IPS-18a (cell line): ENCODE results near the gene RAD51.
A peak's percentile ranks its signal among the peaks of the same experiment; 100 is the strongest.
"Not testable (repeated sequence)": the region's sequence is repeated elsewhere in the genome, so short reads cannot be mapped to it uniquely, and the experiment has no call there.

Experiments used
- H3K27ac ChIP-seq: one replicate; pipeline ENCODE4 v1.5.1; 2013; ENCODE audit warnings: low read length
- H3K27me3 ChIP-seq: one replicate; pipeline ENCODE4 v1.6.1; 2013; ENCODE audit warnings: mild to moderate bottlenecking, low read length; ENCODE audit not compliant: control insufficient read depth, insufficient read depth
- H3K36me3 ChIP-seq: one replicate; pipeline ENCODE4 v1.6.1; 2013; ENCODE audit warnings: low read depth, low read length; ENCODE audit not compliant: control insufficient read depth
- H3K4me1 ChIP-seq: one replicate; pipeline ENCODE4 v1.6.1; 2013; ENCODE audit warnings: low read depth, low read length; ENCODE audit not compliant: control insufficient read depth
- H3K4me3 ChIP-seq: one replicate; pipeline ENCODE4 v1.5.1; 2013; ENCODE audit warnings: low read length
- H3K9ac ChIP-seq: one replicate; pipeline ENCODE4 v1.6.1; 2013; ENCODE audit warnings: mild to moderate bottlenecking, low read length, moderate library complexity
- H3K9me3 ChIP-seq: one replicate; pipeline ENCODE4 v1.6.1; 2013; ENCODE audit warnings: low read depth, low read length; ENCODE audit not compliant: control insufficient read depth

Gene RAD51

DNA sequence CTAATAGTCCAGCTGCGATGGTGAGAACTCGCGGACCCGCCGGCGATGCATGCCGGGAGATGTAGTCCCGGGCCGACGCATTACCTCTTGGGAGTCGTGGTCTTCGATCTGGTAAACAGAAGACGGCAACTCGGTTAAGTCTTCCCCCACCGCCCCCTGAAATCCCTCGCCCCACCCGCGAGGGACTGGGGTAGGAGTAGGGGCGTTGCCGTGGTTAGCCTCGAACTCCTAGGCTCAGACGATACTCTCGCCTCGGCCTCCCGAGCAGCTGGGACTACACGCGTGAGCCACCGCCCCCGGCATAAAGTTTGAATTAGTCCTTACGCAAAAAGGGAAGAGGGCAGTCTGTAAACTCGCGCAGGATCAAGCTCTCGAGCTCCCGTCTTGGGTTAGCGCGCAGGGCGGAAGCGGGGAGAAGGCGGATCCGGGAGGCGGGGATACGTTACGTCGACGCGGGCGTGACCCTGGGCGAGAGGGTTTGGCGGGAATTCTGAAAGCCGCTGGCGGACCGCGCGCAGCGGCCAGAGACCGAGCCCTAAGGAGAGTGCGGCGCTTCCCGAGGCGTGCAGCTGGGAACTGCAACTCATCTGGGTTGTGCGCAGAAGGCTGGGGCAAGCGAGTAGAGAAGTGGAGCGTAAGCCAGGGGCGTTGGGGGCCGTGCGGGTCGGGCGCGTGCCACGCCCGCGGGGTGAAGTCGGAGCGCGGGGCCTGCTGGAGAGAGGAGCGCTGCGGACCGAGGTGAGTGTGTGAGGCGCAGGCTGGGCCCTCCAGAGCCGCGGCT, at the start of gene RAD51:
Gene RAD51 (plus strand): TSS at position 487 of the 781 bp plus-strand sequence. CDS start 3,585 bp downstream, outside the sequence.
- Histone ChIP-seq H3K9ac (peak within 1 kb of the TSS; percentile 94), H3K4me3 (peak within 1 kb of the TSS; percentile 81), H3K27ac (peak within 1 kb of the TSS; percentile 73), H3K9me3 (no peaks in the 10 kb centered on the region), H3K4me1 (no peaks in the 10 kb centered on the region), H3K36me3 (peaks cover 10% of the 10 kb centered on the region), H3K27me3 (no peaks in the 10 kb centered on the region)

DNA sequence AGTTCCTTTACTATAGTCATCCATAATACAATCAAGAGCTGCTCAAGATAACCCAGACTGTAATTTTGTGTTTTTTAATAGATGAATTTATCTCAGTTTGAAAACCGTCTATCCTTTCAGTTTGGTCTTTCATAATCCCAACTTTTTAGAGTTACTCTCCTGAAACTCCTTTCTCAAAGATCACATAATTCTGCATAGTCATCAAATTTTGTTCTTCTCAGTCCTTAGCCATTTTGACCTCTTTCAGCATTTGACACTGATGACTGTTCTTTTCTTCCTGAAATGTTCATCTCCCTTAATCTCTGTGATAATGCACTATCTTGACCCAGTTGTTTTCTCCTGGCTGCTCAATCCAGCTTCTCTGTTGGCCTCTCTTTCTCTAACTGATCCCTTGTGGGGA, 47.5 kb upstream of the RAD51 start:
- H3K9me3 ChIP-seq: no peaks in the 10 kb centered on the region
- peaks cover 10% of the 10 kb centered on the region for H3K36me3 ChIP-seq
- no peaks in the 10 kb centered on the region for H3K4me1 ChIP-seq
- H3K27me3 ChIP-seq: no peaks in the 10 kb centered on the region
- H3K9ac ChIP-seq: no peak overlapping the region
- no peak overlapping the region for H3K4me3 ChIP-seq
- H3K27ac ChIP-seq: no peak overlapping the region

DNA sequence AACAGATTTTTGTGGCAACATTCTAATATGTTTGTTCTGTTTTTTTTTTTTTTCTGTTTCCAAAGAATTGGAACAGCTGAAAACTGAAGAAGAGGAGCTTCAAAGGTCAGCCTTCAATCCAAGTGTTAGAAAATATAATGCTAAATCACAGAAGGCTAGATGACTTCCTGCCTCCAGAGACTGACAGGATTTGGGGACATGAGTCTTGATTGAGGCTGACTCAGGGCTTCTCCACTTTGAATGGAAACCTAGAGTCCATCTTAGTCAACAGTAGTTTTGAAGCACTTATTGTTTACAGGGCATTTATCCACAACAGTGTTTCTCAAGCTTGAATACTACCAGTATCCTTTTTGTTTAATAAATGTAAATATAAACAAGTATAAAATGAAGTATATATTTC, 44.5 kb upstream of the RAD51 start:
- H3K9ac ChIP-seq: no peak overlapping the region
- H3K27me3 ChIP-seq: no peaks in the 10 kb centered on the region
- no peaks in the 10 kb centered on the region for H3K9me3 ChIP-seq
- no peaks in the 10 kb centered on the region for H3K4me1 ChIP-seq
- H3K27ac ChIP-seq: no peak overlapping the region
- H3K36me3 ChIP-seq: peaks cover 10% of the 10 kb centered on the region
- H3K4me3 ChIP-seq: no peak overlapping the region

DNA sequence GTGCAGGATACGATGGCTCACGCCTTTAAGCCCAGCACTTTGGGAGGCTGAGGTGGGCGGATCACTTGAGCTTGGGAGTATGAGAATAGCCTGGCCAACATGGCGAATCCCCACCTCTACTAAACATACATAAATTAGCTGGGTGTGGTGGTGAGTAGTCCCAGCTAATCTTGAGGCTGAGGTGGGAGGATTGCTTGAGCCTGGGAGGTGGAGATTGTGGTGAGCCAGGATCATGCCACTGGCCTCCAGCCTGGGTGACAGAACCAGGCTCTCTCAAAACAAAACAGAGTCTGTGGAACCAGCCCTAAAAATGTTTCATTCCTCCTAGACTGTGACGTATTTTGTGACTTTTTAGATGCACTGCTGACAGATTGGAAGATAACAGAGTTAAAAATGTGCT, 34.3 kb upstream of the RAD51 start:
- Histone ChIP-seq H3K9ac (no peak overlapping the region), H3K4me3 (no peak overlapping the region), H3K9me3 (no peaks in the 10 kb centered on the region), H3K27ac (no peak overlapping the region), H3K27me3 (no peaks in the 10 kb centered on the region), H3K36me3 (peaks cover 10% of the 10 kb centered on the region), H3K4me1 (no peaks in the 10 kb centered on the region)

DNA sequence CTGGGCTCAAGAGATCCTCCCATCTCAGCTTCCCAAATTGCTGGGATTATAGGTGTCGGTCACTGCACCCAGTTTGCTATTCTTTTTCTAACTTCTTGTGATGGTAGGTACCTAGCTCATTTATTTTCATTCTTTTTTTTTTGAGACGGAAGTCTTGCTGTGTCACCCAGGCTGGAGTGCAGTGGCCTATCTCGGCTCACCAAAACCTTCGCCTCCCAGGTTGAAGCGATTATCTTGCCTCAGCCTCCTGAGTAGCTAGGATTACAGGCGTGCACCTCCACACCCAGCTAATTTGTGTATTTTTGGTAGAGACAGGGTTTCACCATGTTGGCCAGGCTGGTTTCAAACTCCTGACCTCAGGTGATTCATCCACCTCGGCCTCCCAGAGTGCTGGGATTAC, 30.1 kb upstream of the RAD51 start:
- Histone ChIP-seq H3K27me3 (no peaks in the 10 kb centered on the region), H3K9me3 (no peaks in the 10 kb centered on the region), H3K36me3 (peaks cover 4% of the 10 kb centered on the region), H3K4me3 (no peak overlapping the region), H3K27ac (no peak overlapping the region), H3K9ac (no peak overlapping the region), H3K4me1 (no peaks in the 10 kb centered on the region)

DNA sequence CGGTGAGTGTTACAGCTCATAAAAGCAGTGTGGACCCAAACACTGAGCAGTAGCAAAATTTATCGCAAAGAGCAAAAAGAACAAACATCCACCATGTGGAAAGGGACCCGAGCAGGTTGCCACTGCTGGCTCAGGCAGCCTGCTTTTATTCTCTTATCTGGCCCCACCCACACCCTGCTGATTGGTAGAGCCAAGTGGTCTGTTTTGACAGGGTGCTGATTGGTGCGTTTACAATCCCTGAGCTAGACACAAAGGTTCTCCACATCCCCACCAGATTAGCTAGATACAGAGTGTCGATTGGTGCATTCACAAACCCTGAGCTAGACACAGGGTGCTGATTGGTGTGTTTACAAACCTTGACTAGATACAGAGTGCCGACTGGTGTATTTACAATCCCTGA, 18.7 kb upstream of the RAD51 start:
- not testable (repeated sequence) for H3K4me1 ChIP-seq, H3K4me3 ChIP-seq, H3K27me3 ChIP-seq, H3K27ac ChIP-seq, H3K36me3 ChIP-seq, H3K9me3 ChIP-seq, H3K9ac ChIP-seq

DNA sequence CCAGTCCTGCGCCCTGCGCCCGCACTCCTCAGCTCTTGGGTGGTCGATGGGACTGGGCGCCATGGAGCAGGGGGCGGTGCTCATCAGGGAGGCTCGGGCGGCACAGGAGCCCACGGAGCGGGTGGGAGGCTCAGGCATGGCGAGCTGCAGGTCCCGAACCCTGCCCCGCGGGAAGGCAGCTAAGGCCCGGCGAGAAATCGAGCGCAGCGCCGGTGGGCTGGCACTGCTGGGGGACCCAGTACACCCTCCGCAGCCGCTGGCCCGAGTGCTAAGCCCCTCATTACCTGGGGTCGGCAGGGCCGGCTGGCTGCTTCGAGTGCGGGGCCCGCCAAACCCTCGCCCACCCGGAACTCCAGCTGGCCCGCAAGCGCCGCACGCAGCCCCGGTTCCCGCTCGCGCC, 18.1 kb upstream of the RAD51 start:
- not testable (repeated sequence) for H3K9me3 ChIP-seq, H3K9ac ChIP-seq, H3K4me3 ChIP-seq, H3K27ac ChIP-seq, H3K27me3 ChIP-seq, H3K4me1 ChIP-seq, H3K36me3 ChIP-seq

DNA sequence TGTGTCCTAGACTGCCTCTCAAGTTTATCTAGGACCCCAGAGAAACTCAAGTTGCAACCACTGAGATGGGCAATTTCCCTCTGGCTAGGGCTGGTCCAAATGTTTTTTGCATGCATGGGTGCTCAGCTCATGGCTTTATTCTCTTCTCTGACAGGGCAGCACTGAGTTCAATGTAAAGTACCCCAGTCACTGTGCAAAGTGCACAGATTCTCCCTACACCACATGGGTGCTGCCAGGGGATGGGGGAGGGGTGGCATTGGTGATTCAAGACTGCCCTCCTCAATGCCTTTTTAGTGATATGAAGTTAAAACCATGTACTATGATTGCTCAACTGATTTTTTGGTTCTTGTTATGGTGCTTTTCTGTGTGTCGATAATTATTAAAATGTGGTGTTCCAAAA, 14.8 kb upstream of the RAD51 start:
- Histone ChIP-seq H3K9ac (no peak overlapping the region), H3K27me3 (no peaks in the 10 kb centered on the region), H3K9me3 (no peaks in the 10 kb centered on the region), H3K27ac (no peak overlapping the region), H3K4me1 (no peaks in the 10 kb centered on the region), H3K4me3 (no peak overlapping the region), H3K36me3 (no peaks in the 10 kb centered on the region)

DNA sequence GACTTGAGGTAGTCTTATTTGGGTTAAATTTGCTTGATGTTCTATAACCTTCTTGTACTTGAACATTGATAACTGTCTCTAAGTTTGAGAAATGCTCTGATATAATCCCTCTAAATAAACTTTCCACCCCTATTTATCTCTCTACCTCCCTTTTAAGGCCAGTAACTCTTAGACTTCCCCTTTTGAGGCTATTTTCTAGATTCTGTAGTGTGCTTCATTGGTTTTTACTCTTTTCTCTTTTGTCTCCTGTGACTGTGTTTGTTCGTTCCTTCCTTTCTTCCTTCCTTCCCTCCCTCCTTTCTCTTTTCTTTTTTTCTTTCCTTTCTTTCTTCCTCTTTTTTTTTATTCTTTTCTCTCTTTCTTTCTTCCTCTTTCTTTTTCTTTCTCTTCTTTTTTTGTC, 14.0 kb upstream of the RAD51 start:
- H3K9ac ChIP-seq, H3K4me1 ChIP-seq, H3K27ac ChIP-seq, H3K9me3 ChIP-seq, H3K27me3 ChIP-seq, H3K4me3 ChIP-seq, H3K36me3 ChIP-seq: not testable (repeated sequence)

DNA sequence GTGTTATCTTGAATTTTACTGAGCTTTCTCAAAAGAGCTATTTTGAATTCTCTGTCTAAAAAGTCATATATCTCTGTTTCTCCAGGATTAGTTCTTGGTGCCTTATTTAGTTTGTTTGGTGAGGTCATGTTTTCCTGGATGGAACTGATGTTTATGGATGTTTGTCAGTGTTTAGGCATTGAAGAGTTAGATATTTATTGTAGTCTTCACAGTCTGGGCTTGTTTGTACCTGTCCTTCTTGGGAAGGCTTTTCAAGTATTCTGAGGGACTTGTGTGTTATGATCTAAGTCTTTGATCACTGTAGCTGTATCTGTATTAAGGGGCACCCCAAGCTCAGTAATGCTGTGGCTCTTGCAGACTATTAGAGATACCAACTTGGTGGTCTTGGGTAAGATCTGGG, 10.6 kb upstream of the RAD51 start:
- Histone ChIP-seq H3K9me3 (no peaks in the 10 kb centered on the region), H3K4me1 (no peaks in the 10 kb centered on the region), H3K4me3 (no peak overlapping the region), H3K27me3 (no peaks in the 10 kb centered on the region), H3K27ac (no peak overlapping the region), H3K36me3 (no peaks in the 10 kb centered on the region), H3K9ac (no peak overlapping the region)

DNA sequence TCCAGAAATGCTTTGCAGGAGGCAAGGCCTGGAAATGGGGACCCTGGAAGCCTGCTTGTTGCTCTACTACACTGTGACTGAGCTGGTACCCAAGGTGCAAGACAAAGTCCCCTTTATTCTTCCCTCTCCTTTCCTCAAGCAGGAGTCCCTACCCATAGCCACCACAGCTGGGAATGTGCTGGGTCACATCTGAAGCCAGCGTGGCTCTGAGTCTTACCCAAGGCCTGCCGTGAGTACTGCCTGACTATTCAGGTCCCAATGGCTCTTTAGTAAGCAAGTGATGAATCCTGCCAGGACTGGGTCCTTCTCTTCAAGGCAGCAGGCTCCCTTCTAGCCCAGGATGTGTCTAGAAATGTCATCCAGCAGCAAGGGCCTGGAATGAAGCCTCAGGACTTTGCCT, 9.6 kb upstream of the RAD51 start:
- Histone ChIP-seq H3K4me1 (no peaks in the 10 kb centered on the region), H3K4me3 (no peak overlapping the region)

DNA sequence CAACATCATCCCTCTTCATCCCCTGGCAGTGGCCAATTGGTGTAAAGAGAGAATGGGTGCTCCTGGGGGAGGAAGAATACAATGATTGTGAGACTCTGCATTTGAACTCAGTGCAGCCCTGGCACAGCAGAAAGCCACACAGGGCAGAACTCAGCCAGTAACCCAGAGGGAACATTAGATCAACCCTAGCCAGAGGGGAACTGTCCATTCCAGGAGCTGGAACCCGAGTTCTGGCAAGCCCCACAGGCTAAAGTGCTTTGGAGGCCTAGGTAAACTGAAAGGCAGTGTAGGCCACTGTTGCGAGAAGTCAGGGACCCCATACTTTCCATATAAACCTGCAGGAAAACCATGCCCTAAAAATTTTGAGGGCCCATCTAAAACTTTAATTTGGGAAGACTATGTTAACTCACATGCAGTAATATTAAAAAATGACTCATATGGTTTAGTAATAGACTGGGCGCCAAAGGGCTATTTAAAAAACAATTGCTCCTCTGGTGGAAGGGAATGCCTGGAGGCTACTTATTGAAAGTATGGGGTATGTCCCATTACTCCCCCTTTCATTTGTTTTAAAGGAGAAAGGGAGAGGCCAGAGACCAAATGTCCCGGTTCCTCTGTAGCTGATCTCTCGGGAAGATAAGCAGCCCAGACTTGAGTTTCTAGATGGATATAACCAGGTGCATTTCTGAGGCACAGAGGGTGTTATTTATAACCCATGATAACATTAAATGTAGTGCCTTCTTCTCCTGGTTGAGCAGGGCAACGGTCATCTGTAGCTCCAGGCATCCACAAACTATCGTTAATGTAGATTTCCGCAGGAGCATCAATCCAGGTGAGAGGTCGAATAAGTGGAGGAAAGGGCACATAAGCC, 5.8 kb upstream of the RAD51 start:
- no peak overlapping the region for H3K4me3 ChIP-seq
- H3K27ac ChIP-seq: no peak overlapping the region
- no peaks in the 10 kb centered on the region for H3K4me1 ChIP-seq
- H3K36me3 ChIP-seq: no peaks in the 10 kb centered on the region
- H3K9me3 ChIP-seq: no peaks in the 10 kb centered on the region
- H3K9ac ChIP-seq: no peak overlapping the region
- no peaks in the 10 kb centered on the region for H3K27me3 ChIP-seq

More for the DNA sequence above, 9.6 kb upstream of the RAD51 start:
- Histone ChIP-seq H3K36me3 (no peaks in the 10 kb centered on the region), H3K9ac (no peak overlapping the region), H3K9me3 (no peaks in the 10 kb centered on the region), H3K27ac (no peak overlapping the region), H3K27me3 (no peaks in the 10 kb centered on the region)
